WTC11 (cell line): ENCODE measurements around the gene SMAD9.

ENCODE experiments used
- ATF1 ChIP-seq: sonication (generic); formaldehyde crosslinking; IDR thresholded peaks from 2 replicates; pipeline ENCODE4 v1.8.1; 2023; ENCODE audit warnings: mild to moderate bottlenecking, moderate library complexity, missing genetic modification reagents
- CREM ChIP-seq: sonication (generic); formaldehyde crosslinking; IDR thresholded peaks from 2 replicates; pipeline ENCODE4 v1.8.1; 2022; ENCODE audit warnings: mild to moderate bottlenecking, missing genetic modification reagents, moderate library complexity
- ESRRA ChIP-seq: sonication (generic); formaldehyde crosslinking; IDR thresholded peaks from 2 replicates; pipeline ENCODE4 v1.8.1; 2022; ENCODE audit warnings: mild to moderate bottlenecking, missing genetic modification reagents, borderline replicate concordance
- NR1H2 ChIP-seq: sonication (generic); formaldehyde crosslinking; IDR thresholded peaks from 2 replicates; pipeline ENCODE4 v1.9.0; 2021; ENCODE audit warnings: mild to moderate bottlenecking, moderate library complexity, missing genetic modification reagents
- SP1 ChIP-seq: sonication (generic); formaldehyde crosslinking; conservative IDR thresholded peaks from 2 replicates; pipeline ENCODE4 v1.8.1; 2022; ENCODE audit warnings: missing genetic modification reagents
- TEAD4 ChIP-seq: sonication (generic); formaldehyde crosslinking; IDR thresholded peaks from 2 replicates; pipeline ENCODE4 v1.8.0; 2022; ENCODE audit warnings: mild to moderate bottlenecking, missing genetic modification reagents
- ZNF121 ChIP-seq: sonication (generic); formaldehyde crosslinking; IDR thresholded peaks from 2 replicates; pipeline ENCODE4 v1.8.0; 2023; ENCODE audit warnings: missing genetic modification reagents
- TF ChIP-seq, protein P1 (sequence below): fragments of 200-600 bp; IDR thresholded peaks from 2 replicates; pipeline ENCODE4 v1.8.0; 2022; ENCODE audit warnings: antibody characterized with exemption
- TF ChIP-seq, protein P2 (sequence below): fragments of 250-450 bp; sonication (Bioruptor Pico); IDR thresholded peaks from 2 replicates; pipeline ENCODE4 v1.9.0; 2021; ENCODE audit warnings: moderate library complexity, mild to moderate bottlenecking, inconsistent platforms, borderline replicate concordance
- TF ChIP-seq, protein P3 (sequence below): sonication (generic); formaldehyde crosslinking; IDR thresholded peaks from 2 replicates; pipeline ENCODE4 v1.8.0; 2022; ENCODE audit warnings: mild to moderate bottlenecking, missing genetic modification reagents
- TF ChIP-seq, protein P4 (sequence below): sonication (generic); formaldehyde crosslinking; IDR thresholded peaks from 2 replicates; pipeline ENCODE4 v1.8.0; 2022; ENCODE audit warnings: mild to moderate bottlenecking, missing genetic modification reagents
- TF ChIP-seq, protein P5 (sequence below): sonication (generic); formaldehyde crosslinking; IDR thresholded peaks from 2 replicates; pipeline ENCODE4 v1.8.0; 2022; ENCODE audit warnings: mild to moderate bottlenecking, missing genetic modification reagents

DNA sequence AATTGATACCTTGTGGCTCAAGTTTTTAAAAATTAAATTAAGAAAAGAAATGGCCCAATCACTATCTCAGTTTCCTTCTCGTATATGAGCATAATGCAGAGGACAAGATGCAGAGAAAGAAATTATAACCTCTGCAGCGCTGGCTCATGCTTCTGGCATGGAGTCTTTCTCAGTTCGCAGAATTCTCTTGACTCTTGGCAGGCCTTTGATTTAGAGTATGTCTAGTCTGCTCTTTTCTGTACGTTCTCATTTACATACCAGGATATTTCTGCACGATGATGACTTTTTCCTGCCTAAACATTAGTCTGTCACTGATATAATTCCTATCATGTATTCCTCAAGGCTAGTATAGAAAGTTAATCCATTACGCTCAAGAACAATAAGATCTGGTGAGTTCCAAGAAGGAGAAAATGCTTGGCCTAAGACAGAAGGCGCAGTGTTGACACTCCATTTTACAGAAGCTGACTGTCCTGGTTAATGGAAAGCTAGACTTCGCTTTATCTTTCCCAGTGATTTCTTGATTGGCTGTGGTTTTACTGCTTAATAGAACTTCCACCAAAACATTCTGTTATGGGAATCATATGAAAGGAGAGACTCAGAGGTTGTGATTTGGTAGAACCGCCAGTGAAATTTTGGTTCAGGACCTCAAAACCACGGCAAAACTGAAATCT is 1.7 kb upstream of the SMAD9 start:
- TF ChIP-seq, protein P1, sequence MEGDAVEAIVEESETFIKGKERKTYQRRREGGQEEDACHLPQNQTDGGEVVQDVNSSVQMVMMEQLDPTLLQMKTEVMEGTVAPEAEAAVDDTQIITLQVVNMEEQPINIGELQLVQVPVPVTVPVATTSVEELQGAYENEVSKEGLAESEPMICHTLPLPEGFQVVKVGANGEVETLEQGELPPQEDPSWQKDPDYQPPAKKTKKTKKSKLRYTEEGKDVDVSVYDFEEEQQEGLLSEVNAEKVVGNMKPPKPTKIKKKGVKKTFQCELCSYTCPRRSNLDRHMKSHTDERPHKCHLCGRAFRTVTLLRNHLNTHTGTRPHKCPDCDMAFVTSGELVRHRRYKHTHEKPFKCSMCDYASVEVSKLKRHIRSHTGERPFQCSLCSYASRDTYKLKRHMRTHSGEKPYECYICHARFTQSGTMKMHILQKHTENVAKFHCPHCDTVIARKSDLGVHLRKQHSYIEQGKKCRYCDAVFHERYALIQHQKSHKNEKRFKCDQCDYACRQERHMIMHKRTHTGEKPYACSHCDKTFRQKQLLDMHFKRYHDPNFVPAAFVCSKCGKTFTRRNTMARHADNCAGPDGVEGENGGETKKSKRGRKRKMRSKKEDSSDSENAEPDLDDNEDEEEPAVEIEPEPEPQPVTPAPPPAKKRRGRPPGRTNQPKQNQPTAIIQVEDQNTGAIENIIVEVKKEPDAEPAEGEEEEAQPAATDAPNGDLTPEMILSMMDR = no peak
- TF ChIP-seq CREM (CRISPR knock-in tag) (no peak), ATF1 (CRISPR knock-in tag) (no peak), ESRRA (no peak), SP1 (CRISPR knock-in tag) (no peak), TEAD4 (CRISPR knock-in tag) (no peak), ZNF121 (CRISPR knock-in tag) (no peak), NR1H2 (no peak)
- TF ChIP-seq, protein P2, sequence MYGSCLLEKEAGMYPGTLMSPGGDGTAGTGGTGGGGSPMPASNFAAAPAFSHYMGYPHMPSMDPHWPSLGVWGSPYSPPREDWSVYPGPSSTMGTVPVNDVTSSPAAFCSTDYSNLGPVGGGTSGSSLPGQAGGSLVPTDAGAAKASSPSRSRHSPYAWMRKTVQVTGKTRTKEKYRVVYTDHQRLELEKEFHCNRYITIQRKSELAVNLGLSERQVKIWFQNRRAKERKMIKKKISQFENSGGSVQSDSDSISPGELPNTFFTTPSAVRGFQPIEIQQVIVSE (CRISPR knock-in tag) = no peak
- TF ChIP-seq, protein P3, sequence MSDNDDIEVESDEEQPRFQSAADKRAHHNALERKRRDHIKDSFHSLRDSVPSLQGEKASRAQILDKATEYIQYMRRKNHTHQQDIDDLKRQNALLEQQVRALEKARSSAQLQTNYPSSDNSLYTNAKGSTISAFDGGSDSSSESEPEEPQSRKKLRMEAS = no peak
- TF ChIP-seq, protein P4, sequence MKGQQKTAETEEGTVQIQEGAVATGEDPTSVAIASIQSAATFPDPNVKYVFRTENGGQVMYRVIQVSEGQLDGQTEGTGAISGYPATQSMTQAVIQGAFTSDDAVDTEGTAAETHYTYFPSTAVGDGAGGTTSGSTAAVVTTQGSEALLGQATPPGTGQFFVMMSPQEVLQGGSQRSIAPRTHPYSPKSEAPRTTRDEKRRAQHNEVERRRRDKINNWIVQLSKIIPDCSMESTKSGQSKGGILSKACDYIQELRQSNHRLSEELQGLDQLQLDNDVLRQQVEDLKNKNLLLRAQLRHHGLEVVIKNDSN = no peak
- TF ChIP-seq, protein P5, sequence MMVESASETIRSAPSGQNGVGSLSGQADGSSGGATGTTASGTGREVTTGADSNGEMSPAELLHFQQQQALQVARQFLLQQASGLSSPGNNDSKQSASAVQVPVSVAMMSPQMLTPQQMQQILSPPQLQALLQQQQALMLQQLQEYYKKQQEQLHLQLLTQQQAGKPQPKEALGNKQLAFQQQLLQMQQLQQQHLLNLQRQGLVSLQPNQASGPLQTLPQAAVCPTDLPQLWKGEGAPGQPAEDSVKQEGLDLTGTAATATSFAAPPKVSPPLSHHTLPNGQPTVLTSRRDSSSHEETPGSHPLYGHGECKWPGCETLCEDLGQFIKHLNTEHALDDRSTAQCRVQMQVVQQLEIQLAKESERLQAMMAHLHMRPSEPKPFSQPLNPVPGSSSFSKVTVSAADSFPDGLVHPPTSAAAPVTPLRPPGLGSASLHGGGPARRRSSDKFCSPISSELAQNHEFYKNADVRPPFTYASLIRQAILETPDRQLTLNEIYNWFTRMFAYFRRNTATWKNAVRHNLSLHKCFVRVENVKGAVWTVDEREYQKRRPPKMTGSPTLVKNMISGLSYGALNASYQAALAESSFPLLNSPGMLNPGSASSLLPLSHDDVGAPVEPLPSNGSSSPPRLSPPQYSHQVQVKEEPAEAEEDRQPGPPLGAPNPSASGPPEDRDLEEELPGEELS = no peak
